ENCODE measurements around the gene KATNAL2. TPM values are rescaled to one million over a fixed set of nuclear protein-coding genes. Genes with fewer than 3 reads are reported as not detected.
"Not testable (repeated sequence)": the region's sequence is repeated elsewhere in the genome, so short reads cannot be mapped to it uniquely, and the experiment has no call there.

The KATNAL2 gene
- total and polyA plus RNA-seq, 2 donors from 2014 or later, result 6.9 to 13.4 TPM

- no peak overlapping the region for H3K9ac ChIP-seq (ENCODE audit: low read length in 3 of 3)
- FAIRE-seq, result no peak
- intact Hi-C loops (cut with DNase I), result no loop called here
- H3K27me3 ChIP-seq (ENCODE audit: control insufficient read depth, insufficient read depth, low read length), result no peaks in the 10 kb centered on the region
- H3K36me3 ChIP-seq (ENCODE audit: control insufficient read depth in 2 of 3, insufficient read depth in 3 of 3, low read length in 3 of 3), result no peaks in the 10 kb centered on the region
- no peak overlapping the region for H3K4me3 ChIP-seq (ENCODE audit: low read length in 3 of 3)
- peak in 1 of 5 donors; percentile 16 for DNase-seq
- TF ChIP-seq, protein P1, sequence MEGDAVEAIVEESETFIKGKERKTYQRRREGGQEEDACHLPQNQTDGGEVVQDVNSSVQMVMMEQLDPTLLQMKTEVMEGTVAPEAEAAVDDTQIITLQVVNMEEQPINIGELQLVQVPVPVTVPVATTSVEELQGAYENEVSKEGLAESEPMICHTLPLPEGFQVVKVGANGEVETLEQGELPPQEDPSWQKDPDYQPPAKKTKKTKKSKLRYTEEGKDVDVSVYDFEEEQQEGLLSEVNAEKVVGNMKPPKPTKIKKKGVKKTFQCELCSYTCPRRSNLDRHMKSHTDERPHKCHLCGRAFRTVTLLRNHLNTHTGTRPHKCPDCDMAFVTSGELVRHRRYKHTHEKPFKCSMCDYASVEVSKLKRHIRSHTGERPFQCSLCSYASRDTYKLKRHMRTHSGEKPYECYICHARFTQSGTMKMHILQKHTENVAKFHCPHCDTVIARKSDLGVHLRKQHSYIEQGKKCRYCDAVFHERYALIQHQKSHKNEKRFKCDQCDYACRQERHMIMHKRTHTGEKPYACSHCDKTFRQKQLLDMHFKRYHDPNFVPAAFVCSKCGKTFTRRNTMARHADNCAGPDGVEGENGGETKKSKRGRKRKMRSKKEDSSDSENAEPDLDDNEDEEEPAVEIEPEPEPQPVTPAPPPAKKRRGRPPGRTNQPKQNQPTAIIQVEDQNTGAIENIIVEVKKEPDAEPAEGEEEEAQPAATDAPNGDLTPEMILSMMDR (IDR thresholded peaks at IDR 0.05; ENCODE audit: borderline replicate concordance, extremely low read depth, insufficient read depth), result peak; percentile 6
- H3K9me3 ChIP-seq (ENCODE audit: control insufficient read depth in 2 of 3, insufficient read depth in 1 of 3, low read length in 3 of 3), result no peaks in the 10 kb centered on the region
- H3K27ac ChIP-seq (ENCODE audit: low read depth in 2 of 2, low read length in 2 of 2), result no peak overlapping the region
- peaks cover 0 to 2% (median 0%) of the 10 kb centered on the region in 3 donors for H3K4me1 ChIP-seq (ENCODE audit: control insufficient read depth in 2 of 3, insufficient read depth in 2 of 3, low read depth in 1 of 3, low read length in 3 of 3)
Measured at GRCh38 chr18:46950064-46950656, 32.8 kb downstream of the KATNAL2 start.

DNA sequence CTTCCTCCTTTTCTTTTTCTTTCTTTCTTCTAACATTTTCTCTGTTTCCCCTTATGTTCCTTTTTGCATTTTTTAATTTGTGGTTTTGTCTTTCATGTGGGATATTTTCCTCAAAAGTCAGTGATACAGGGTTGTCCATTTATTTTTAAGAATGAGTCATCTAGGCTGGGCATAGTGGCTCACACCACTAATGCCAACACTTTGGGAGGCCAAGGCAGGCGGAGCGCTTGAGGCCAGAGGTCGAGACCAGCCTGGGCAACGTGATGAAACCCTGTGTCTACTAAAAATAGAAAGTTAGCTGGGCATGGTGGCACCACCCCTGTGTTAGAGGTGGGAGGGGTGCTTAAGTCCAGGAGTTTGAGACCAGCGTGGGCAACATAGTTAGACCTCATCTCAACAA, 35.8 kb downstream of the KATNAL2 start:
- TF ChIP-seq, protein P1 (IDR thresholded peaks at IDR 0.05; ENCODE audit: borderline replicate concordance, extremely low read depth, insufficient read depth), result no peak
- intact Hi-C loops (cut with DNase I), result no loop called here
- H3K4me1 ChIP-seq (ENCODE audit: control insufficient read depth in 2 of 3, insufficient read depth in 2 of 3, low read depth in 1 of 3, low read length in 3 of 3), result no peaks in the 10 kb centered on the region
- H3K27me3 ChIP-seq (ENCODE audit: control insufficient read depth, insufficient read depth, low read length), result no peaks in the 10 kb centered on the region
- H3K9me3 ChIP-seq (ENCODE audit: control insufficient read depth in 2 of 3, insufficient read depth in 1 of 3, low read length in 3 of 3), result no peaks in the 10 kb centered on the region
- no peak overlapping the region for H3K27ac ChIP-seq (ENCODE audit: low read depth in 2 of 2, low read length in 2 of 2)
- DNase-seq (no peak), FAIRE-seq (no peak)
- no peak overlapping the region for H3K9ac ChIP-seq (ENCODE audit: low read length in 3 of 3)
- no peaks in the 10 kb centered on the region for H3K36me3 ChIP-seq (ENCODE audit: control insufficient read depth in 2 of 3, insufficient read depth in 3 of 3, low read length in 3 of 3)
- H3K4me3 ChIP-seq (ENCODE audit: low read length in 3 of 3), result no peak overlapping the region

GRCh38 chr18:46958209-46958608, 40.8 kb downstream of the KATNAL2 start:
- TF ChIP-seq, protein P1 (IDR thresholded peaks at IDR 0.05; ENCODE audit: borderline replicate concordance, extremely low read depth, insufficient read depth), result no peak
- Histone ChIP-seq H3K27ac (ENCODE audit: low read depth in 2 of 2, low read length in 2 of 2) (no peak overlapping the region), H3K9ac (ENCODE audit: low read length in 3 of 3) (no peak overlapping the region), H3K36me3 (ENCODE audit: control insufficient read depth in 2 of 3, insufficient read depth in 3 of 3, low read length in 3 of 3) (no peaks in the 10 kb centered on the region), H3K4me1 (ENCODE audit: control insufficient read depth in 2 of 3, insufficient read depth in 2 of 3, low read depth in 1 of 3, low read length in 3 of 3) (no peaks in the 10 kb centered on the region), H3K9me3 (ENCODE audit: control insufficient read depth in 2 of 3, insufficient read depth in 1 of 3, low read length in 3 of 3) (no peaks in the 10 kb centered on the region), H3K27me3 (ENCODE audit: control insufficient read depth, insufficient read depth, low read length) (no peaks in the 10 kb centered on the region), H3K4me3 (ENCODE audit: low read length in 3 of 3) (no peak overlapping the region)
- intact Hi-C loops (cut with DNase I), result no loop called here
- no peak for DNase-seq
- no peak for FAIRE-seq

GRCh38 chr18:46963656-46964578, 46.5 kb downstream of the KATNAL2 start:
- H3K36me3 ChIP-seq (ENCODE audit: control insufficient read depth in 2 of 3, insufficient read depth in 3 of 3, low read length in 3 of 3); H3K9me3 ChIP-seq (ENCODE audit: control insufficient read depth in 2 of 3, insufficient read depth in 1 of 3, low read length in 3 of 3); H3K27me3 ChIP-seq (ENCODE audit: control insufficient read depth, insufficient read depth, low read length); H3K27ac ChIP-seq (ENCODE audit: low read depth in 2 of 2, low read length in 2 of 2); DNase-seq; H3K9ac ChIP-seq (ENCODE audit: low read length in 3 of 3); H3K4me3 ChIP-seq (ENCODE audit: low read length in 3 of 3); intact Hi-C loops (cut with DNase I); FAIRE-seq; H3K4me1 ChIP-seq (ENCODE audit: control insufficient read depth in 2 of 3, insufficient read depth in 2 of 3, low read depth in 1 of 3, low read length in 3 of 3): not testable (repeated sequence)

GRCh38 chr18:46964579-46965293, 47.3 kb downstream of the KATNAL2 start:
- FAIRE-seq; H3K9me3 ChIP-seq (ENCODE audit: control insufficient read depth in 2 of 3, insufficient read depth in 1 of 3, low read length in 3 of 3); intact Hi-C loops (cut with DNase I); H3K27me3 ChIP-seq (ENCODE audit: control insufficient read depth, insufficient read depth, low read length); H3K27ac ChIP-seq (ENCODE audit: low read depth in 2 of 2, low read length in 2 of 2); H3K4me1 ChIP-seq (ENCODE audit: control insufficient read depth in 2 of 3, insufficient read depth in 2 of 3, low read depth in 1 of 3, low read length in 3 of 3); H3K4me3 ChIP-seq (ENCODE audit: low read length in 3 of 3); H3K36me3 ChIP-seq (ENCODE audit: control insufficient read depth in 2 of 3, insufficient read depth in 3 of 3, low read length in 3 of 3); H3K9ac ChIP-seq (ENCODE audit: low read length in 3 of 3); DNase-seq: not testable (repeated sequence)
